ENCODE results near the gene DNMT3A. TPM values are rescaled to one million over a fixed set of nuclear protein-coding genes. Genes with fewer than 3 reads are reported as not detected.

The DNMT3A gene
- total and polyA plus RNA-seq, 7 donors = 4.4 to 30.2 (median 18.1) TPM

DNA sequence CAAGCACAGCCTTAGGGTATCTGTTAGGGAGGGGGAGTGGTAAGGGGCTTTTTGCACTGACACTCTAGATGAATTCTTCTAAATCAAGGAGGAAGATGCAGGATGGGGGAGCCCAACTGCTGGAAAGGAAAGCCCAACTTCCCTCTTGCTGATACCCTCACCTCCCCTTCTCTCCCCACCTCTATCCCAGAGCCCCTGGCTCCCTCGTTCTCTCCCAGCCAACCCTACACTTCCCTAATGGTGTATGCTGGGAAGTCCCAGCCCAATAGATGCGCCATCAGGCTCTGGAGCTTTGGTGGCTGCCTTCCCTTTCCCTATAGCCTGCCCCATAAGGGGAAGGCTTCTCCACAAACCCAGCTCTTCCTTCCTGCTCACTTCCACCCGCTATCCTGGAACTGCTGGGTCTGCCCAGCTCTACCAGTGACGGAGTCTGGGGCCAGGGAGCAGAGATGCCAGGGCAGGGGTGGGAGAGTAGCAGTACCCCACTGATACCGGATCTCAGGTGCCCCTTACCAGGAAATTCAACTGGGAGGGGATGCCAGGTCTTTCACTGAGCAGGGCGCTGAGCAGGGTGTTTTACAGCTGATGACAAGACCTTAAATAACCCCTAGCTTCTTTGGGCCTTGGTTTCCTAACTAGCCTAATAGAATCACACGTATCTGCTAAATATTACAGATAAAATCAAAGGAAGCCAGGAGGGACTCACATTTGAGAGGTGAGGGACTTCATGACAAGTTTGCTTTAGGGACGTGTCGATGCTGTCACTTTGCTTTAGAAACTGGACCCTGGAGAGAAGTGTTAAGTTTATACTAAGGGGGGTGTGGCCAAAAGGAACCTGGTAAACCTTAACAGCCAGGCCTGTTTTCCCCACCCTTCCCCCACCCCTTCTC, 82.6 kb downstream of the DNMT3A start:
- Histone ChIP-seq H3K4me1 (peaks cover 0 to 32% (median 21%) of the 10 kb centered on the region in 4 donors), H3K9me3 (no peaks in the 10 kb centered on the region), H3K4me3 (no peak overlapping the region), H3K27me3 (no peaks in the 10 kb centered on the region), H3K27ac (peak overlapping the region in 1 of 4 donors; percentile 74), H3K36me3 (peaks cover 0 to 40% (median 15%) of the 10 kb centered on the region in 4 donors)
- no peak for DNase-seq
- intact Hi-C loops (cut with DNase I) = no loop called here
- 90 to 95% methylated on average over 9 of the region's 9 CpGs for WGBS, 2 donors
- no peak for TF ChIP-seq POLR2A (IDR thresholded peaks at IDR 0.05)
- TF ChIP-seq, protein P1, sequence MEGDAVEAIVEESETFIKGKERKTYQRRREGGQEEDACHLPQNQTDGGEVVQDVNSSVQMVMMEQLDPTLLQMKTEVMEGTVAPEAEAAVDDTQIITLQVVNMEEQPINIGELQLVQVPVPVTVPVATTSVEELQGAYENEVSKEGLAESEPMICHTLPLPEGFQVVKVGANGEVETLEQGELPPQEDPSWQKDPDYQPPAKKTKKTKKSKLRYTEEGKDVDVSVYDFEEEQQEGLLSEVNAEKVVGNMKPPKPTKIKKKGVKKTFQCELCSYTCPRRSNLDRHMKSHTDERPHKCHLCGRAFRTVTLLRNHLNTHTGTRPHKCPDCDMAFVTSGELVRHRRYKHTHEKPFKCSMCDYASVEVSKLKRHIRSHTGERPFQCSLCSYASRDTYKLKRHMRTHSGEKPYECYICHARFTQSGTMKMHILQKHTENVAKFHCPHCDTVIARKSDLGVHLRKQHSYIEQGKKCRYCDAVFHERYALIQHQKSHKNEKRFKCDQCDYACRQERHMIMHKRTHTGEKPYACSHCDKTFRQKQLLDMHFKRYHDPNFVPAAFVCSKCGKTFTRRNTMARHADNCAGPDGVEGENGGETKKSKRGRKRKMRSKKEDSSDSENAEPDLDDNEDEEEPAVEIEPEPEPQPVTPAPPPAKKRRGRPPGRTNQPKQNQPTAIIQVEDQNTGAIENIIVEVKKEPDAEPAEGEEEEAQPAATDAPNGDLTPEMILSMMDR (IDR thresholded peaks at IDR 0.05) = no peak
- no peak for TF ChIP-seq POLR2AphosphoS5 (IDR thresholded peaks at IDR 0.05)
- TF ChIP-seq EP300 (IDR thresholded peaks at IDR 0.05) = no peak

DNA sequence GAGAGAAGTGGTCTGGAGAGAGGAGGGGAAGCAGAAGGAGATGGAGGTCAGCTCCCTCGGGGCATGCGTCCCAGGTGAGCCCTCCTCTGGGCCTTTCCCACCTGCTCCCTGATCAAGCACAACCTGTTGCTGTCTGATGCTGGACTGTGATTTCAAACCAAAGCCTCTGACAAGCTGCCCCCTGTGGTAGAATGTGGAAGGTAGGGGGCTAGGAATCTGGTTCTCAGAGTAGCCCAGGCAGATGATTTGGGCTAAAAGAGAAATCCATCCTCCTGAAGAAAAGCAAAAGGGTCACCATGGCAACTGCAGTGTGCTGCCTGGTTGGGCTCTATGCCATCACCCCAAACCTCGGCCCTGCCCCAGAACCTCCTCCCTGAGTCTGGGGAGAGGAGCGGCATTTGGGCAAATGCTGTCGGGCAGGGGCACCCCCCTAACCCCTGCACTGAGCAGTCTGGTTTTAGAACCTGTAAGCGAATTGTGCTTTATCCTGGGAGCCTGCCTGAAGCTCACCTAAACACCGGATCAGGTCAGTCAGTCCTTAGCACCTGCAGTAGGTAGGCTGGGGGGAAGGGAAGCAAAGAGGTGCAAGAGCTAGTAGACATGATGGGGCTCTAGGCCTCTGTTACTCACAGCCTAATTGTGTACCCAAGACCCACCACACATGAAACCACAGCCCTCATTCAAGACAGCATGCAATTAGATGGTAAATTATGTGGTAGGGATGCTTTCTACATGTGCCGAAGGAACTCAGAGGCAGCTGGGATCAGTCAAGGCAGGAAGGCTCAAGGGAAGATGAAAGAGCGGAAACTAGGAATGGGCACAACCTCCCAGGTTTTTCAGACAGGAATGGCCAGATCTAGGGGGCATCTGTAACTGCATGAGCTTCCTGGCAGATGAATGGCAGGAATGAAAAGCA, 83.5 kb downstream of the DNMT3A start:
- Histone ChIP-seq H3K4me1 (peaks cover 0 to 36% (median 24%) of the 10 kb centered on the region in 4 donors), H3K27ac (peak overlapping the region; percentile 48 to 74 (median 60)), H3K36me3 (peaks cover 0 to 36% (median 15%) of the 10 kb centered on the region in 4 donors), H3K4me3 (no peak overlapping the region), H3K9me3 (no peaks in the 10 kb centered on the region), H3K27me3 (no peaks in the 10 kb centered on the region)
- no peak for DNase-seq
- WGBS, 2 donors = 86 to 89% methylated on average over 9 of the region's 9 CpGs
- no peak for TF ChIP-seq POLR2A (IDR thresholded peaks at IDR 0.05)
- no peak for TF ChIP-seq POLR2AphosphoS5 (IDR thresholded peaks at IDR 0.05)
- TF ChIP-seq, protein P1 (IDR thresholded peaks at IDR 0.05) = no peak
- no peak for TF ChIP-seq EP300 (IDR thresholded peaks at IDR 0.05)
- intact Hi-C loops (cut with DNase I) = no loop called here

DNA sequence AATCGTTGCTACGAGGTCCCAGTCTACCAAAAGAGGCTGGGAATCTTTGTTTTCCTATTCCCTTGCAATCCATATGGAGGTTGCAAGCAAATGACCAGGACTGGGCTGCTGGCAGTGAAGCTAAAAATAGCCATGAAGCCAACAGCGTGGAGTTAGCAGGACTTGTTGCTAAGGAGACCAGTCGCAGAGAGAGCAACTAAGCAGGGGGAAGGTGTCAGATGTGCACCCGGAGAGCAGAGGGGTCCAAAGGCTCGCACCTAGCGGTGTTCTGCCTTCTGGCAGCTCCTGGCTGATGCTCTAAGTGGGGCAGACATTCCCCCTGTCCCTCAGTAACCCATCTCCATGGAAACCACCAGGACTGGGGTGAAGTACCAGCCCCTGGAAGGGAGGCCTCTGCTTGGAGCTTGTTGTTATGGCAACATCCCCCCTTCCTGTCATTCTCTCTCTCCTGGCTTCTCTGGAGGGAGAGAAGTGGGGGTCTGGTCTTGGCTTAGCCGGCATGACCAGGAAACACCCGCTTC, 84.6 kb downstream of the DNMT3A start:
- no peaks in the 10 kb centered on the region for H3K27me3 ChIP-seq
- DNase-seq = peak; percentile 80
- no peak overlapping the region for H3K4me3 ChIP-seq
- peaks cover 0 to 41% (median 30%) of the 10 kb centered on the region in 4 donors for H3K4me1 ChIP-seq
- TF ChIP-seq POLR2AphosphoS5 (IDR thresholded peaks at IDR 0.05) = no peak
- TF ChIP-seq POLR2A (IDR thresholded peaks at IDR 0.05) = no peak
- TF ChIP-seq, protein P1 (IDR thresholded peaks at IDR 0.05) = no peak
- TF ChIP-seq EP300 (IDR thresholded peaks at IDR 0.05) = no peak
- H3K27ac ChIP-seq = peak overlapping the region; percentile 53 to 74 (median 60)
- WGBS, 2 donors = 67 to 84% methylated on average over 9 of the region's 9 CpGs
- H3K36me3 ChIP-seq = peaks cover 0 to 33% (median 15%) of the 10 kb centered on the region in 4 donors
- intact Hi-C loops (cut with DNase I) = no loop called here
- H3K9me3 ChIP-seq = no peaks in the 10 kb centered on the region

DNA sequence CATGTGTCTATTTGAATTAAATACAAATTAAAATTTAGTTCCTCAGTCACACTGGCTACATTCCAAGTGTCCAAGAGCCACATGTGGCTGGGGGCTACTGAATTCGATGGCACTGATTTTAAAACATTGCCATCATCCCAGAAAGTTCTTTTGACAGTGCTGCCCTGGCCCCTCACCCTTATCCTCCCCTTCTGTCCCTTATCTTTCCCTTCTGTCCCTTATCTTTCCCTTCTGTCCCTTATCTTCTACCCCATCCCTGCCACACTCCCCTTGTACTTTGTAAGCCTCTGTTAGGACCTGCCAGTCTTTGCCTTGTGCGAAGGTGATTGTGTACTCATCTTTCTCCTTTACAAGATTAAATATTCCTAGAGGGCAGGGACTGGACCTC, 85.2 kb downstream of the DNMT3A start:
- no peak overlapping the region for H3K4me3 ChIP-seq
- H3K4me1 ChIP-seq = peaks cover 0 to 48% (median 36%) of the 10 kb centered on the region in 4 donors
- intact Hi-C loops (cut with DNase I) = no loop called here
- no peaks in the 10 kb centered on the region for H3K27me3 ChIP-seq
- TF ChIP-seq POLR2AphosphoS5 (IDR thresholded peaks at IDR 0.05) (no peak), POLR2A (IDR thresholded peaks at IDR 0.05) (no peak), EP300 (IDR thresholded peaks at IDR 0.05) (no peak)
- TF ChIP-seq, protein P1 (IDR thresholded peaks at IDR 0.05) = no peak
- WGBS, 2 donors = 89 to 90% methylated on average over 2 of the region's 2 CpGs
- H3K27ac ChIP-seq = peak overlapping the region; percentile 53 to 74 (median 60)
- H3K36me3 ChIP-seq = peaks cover 0 to 33% (median 15%) of the 10 kb centered on the region in 4 donors
- no peaks in the 10 kb centered on the region for H3K9me3 ChIP-seq
- no peak for DNase-seq

Data from sigmoid colon (tissue), 7 donors.